Left lung (tissue), 10 donors: ENCODE measurements around the gene TRMT13. TPM values are rescaled to one million over a fixed set of nuclear protein-coding genes. Genes with fewer than 3 reads are reported as not detected.

Source experiments
- ATAC-seq: fragments of 200-7000 bp; cut with Tn5 transposase; one replicate; pipeline ENCODE4 v1.9.1; 2020; ENCODE audit warnings: moderate library complexity
- DNase-seq, 4 donors: peaks; one replicate each; pipeline ENCODE4 v3.0.0-alpha.2; 2013 to 2020
- H3K27ac ChIP-seq, 2 donors: fragments of 200-600 bp; sonication (generic) in 1 of 2; one replicate each; pipeline versions ENCODE4 v1.5.0 to v1.8.0; 2020 to 2021
- H3K27me3 ChIP-seq, 2 donors: fragments of 200-600 bp; sonication (generic) in 1 of 2; one replicate each; pipeline versions ENCODE4 v1.5.0 to v1.8.0; 2020 to 2021
- H3K36me3 ChIP-seq, 2 donors: fragments of 200-600 bp; sonication (generic) in 1 of 2; one replicate each; pipeline versions ENCODE4 v1.5.0 to v1.8.0; 2020 to 2021
- H3K4me1 ChIP-seq, 2 donors: fragments of 200-600 bp; one replicate each; pipeline ENCODE4 v1.8.0; 2021
- H3K4me3 ChIP-seq, 2 donors: fragments of 200-600 bp; sonication (generic) in 1 of 2; one replicate each; pipeline versions ENCODE4 v1.5.0 to v1.8.0; 2020 to 2021; ENCODE audit warnings: mild to moderate bottlenecking in 1 of 2
- H3K9me3 ChIP-seq, 2 donors: fragments of 200-600 bp; sonication (generic) in 1 of 2; one replicate each; pipeline versions ENCODE4 v1.5.0 to v1.8.0; 2020 to 2021
- intact Hi-C, 2 donors: fragments of 100-400 bp; cut with DNase I; formaldehyde crosslinking; loops; one replicate each; pipeline versions ENCODE4 v1.11.2 to v1.14.2; 2022
- polyA plus RNA-seq, 6 donors: library from polyadenylated mRNA; unstranded; fragments of 120-200 nt; gene quantifications; one replicate each; pipeline ENCODE4 v1.2.1, GENCODE V29; 2013; ENCODE audit not compliant: insufficient read length in 6 of 6
- total RNA-seq, 2 donors: library from RNA; stranded (reverse); fragmentation: NEBNext Ultra II Directional; extraction: Animal tissue kit (Norgen Biotek cat#: 25700); gene quantifications; one replicate each; pipeline ENCODE4 v1.2.1, GENCODE V29; 2021
- TF ChIP-seq, protein P1 (sequence below), 2 donors: fragments of 200-600 bp; sonication (generic) in 1 of 2; IDR thresholded peaks; one replicate each; pipeline versions ENCODE4 v1.5.0 to v1.8.0; 2021; ENCODE audit warnings: antibody characterized with exemption in 2 of 2
- donor health status: DM: no; HTN: yes; CAD: no.
- donor health status: DM: no; HTN: no; CAD: no.

Gene TRMT13
- total and polyA plus RNA-seq, 8 donors = 8.9 to 53.6 (median 49.0) TPM

DNA sequence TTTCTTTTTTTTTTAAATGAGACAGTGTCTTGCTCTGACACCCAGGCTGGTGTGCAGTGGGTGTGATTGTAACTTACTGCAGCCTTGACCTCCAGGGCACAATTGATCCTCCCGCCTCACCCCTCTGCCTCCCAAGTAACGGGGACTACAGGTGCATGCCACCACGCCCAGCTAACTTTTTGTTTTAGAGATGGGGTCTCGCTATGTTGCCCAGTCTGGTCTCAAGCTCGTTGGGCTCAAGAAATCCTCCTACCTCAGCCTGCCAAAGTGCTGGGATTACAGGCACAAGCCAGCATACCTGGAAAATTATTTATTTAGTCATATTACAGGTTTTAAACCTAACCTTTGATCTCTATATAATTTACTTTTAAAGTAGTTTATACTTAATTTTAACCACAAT is 31.7 kb downstream of the TRMT13 start:
- H3K9me3 ChIP-seq = no peaks in the 10 kb centered on the region
- intact Hi-C loops = no loop called here
- TF ChIP-seq, protein P1, sequence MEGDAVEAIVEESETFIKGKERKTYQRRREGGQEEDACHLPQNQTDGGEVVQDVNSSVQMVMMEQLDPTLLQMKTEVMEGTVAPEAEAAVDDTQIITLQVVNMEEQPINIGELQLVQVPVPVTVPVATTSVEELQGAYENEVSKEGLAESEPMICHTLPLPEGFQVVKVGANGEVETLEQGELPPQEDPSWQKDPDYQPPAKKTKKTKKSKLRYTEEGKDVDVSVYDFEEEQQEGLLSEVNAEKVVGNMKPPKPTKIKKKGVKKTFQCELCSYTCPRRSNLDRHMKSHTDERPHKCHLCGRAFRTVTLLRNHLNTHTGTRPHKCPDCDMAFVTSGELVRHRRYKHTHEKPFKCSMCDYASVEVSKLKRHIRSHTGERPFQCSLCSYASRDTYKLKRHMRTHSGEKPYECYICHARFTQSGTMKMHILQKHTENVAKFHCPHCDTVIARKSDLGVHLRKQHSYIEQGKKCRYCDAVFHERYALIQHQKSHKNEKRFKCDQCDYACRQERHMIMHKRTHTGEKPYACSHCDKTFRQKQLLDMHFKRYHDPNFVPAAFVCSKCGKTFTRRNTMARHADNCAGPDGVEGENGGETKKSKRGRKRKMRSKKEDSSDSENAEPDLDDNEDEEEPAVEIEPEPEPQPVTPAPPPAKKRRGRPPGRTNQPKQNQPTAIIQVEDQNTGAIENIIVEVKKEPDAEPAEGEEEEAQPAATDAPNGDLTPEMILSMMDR (IDR thresholded peaks at IDR 0.05) = no peak

DNA sequence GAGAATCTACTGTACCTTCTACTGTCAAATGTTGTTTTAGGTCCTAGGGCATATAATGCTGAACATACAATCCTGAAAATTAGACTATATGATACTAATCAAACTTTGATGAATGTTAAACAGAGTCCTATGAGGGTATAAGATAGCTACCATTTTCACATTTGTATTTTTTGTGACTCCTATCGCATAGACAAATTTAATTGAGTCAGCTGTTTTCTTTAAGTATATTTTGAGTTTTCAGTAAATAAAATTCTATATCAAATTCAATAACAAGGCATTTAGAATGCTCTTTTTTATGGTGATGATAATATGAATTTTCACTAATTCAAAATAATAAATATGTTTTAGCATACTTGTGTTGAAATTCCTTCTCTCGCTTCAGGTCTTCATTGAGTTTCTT is 35.1 kb downstream of the TRMT13 start:
- H3K27ac ChIP-seq = no peak overlapping the region
- no peak for DNase-seq
- no peak overlapping the region for H3K4me3 ChIP-seq
- no peaks in the 10 kb centered on the region for H3K36me3 ChIP-seq
- intact Hi-C loops = no loop called here
- ATAC-seq = no peak
- no peaks in the 10 kb centered on the region for H3K9me3 ChIP-seq
- H3K4me1 ChIP-seq = no peaks in the 10 kb centered on the region
- H3K27me3 ChIP-seq = no peaks in the 10 kb centered on the region
- TF ChIP-seq, protein P1 (IDR thresholded peaks at IDR 0.05) = no peak

More for the DNA sequence above, 31.7 kb downstream of the TRMT13 start:
- DNase-seq (no peak), ATAC-seq (no peak)
- H3K36me3 ChIP-seq = no peaks in the 10 kb centered on the region
- no peaks in the 10 kb centered on the region for H3K27me3 ChIP-seq
- H3K4me1 ChIP-seq = no peaks in the 10 kb centered on the region
- H3K4me3 ChIP-seq = no peak overlapping the region
- no peak overlapping the region for H3K27ac ChIP-seq

DNA sequence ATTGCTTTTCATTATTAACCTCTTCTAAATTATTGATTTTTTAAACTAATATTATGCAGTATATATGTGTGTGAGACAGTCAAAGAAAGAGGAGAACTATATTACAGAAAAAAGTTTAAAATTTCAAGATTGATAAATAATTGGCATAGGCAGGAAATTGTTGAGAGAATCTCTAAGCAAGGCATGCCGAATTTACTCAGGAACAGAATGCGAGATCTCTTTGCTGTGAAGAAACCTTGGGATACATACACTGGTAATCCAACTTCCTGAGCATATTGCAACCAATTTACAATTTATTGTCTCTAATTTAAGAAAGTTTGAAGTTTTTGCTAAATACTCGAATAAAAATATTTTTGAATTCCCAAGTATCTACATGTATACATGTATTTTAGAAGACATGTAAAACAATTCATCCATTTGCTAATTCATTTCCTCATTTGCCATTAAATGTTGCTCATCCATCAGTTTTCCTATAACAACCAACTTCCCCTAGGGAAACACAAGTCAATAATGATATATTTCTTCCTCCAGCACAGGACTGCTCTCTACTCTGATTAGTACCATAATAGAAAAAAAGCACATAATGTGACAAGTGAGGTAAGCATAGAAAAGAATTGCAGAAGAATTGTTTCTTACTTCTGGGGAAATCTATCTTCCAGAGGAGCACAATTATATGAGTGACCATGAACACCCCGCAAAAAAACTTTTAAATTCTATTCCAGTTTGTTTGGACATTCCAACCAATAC is 44.5 kb downstream of the TRMT13 start:
- TF ChIP-seq, protein P1 (IDR thresholded peaks at IDR 0.05) = no peak
- H3K36me3 ChIP-seq = no peaks in the 10 kb centered on the region
- no peak for DNase-seq
- H3K27me3 ChIP-seq = no peaks in the 10 kb centered on the region
- H3K27ac ChIP-seq = no peak overlapping the region
- H3K9me3 ChIP-seq = no peaks in the 10 kb centered on the region
- no peak for ATAC-seq
- H3K4me1 ChIP-seq = no peaks in the 10 kb centered on the region
- H3K4me3 ChIP-seq = no peak overlapping the region
- intact Hi-C loops = no loop called here

DNA sequence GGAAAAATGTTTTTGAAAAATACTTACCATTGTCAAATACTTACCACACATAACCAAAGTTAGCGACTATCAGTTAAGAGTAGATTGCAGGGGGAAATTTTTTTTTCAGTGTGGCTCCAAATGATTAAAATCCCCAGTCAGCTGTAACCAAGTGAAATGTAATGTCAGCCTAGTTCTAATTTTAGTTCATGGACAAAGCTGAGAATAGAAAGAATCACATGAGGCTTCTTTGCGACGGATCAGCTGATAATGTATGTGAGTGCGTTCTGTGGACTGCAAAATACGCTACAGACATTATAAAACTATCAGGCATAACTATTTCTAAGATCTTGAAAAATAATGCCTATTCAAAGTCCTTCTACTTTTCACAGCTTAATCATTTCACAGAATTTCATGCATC is 45.1 kb downstream of the TRMT13 start, which contains the start of gene LRRC39:
TSS of gene LRRC39 (minus strand) at position 166 of the 400 bp plus-strand sequence. CDS start 9,740 bp downstream, outside the sequence.
- ATAC-seq (no peak), DNase-seq (no peak)
- intact Hi-C loops = no loop called here
- Histone ChIP-seq H3K27ac (no peak within 1 kb of the TSS), H3K4me1 (no peaks in the 10 kb centered on the region), H3K27me3 (no peaks in the 10 kb centered on the region), H3K9me3 (no peaks in the 10 kb centered on the region), H3K36me3 (no peaks in the 10 kb centered on the region), H3K4me3 (no peak within 1 kb of the TSS)
- TF ChIP-seq, protein P1 (IDR thresholded peaks at IDR 0.05) = no peak

DNA sequence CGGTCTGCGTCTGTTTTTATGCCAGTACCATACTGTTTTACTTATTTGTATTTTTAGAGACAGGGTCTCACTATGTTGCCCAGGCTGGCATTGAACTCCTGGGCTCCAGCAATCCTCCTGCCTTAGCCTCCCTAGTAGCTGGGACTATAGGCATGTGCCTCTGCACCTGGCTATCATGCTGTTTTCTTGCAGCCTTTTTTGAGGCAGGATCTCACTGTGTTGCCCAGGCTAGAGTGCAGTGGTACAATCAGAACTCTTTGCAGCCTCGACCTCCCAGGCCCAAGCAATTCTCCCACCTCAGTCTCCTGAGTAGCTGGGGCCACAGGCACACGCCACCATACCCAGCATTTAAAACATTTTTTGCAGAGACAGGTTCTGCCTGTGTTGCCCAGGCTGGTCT is 50.4 kb downstream of the TRMT13 start:
- Histone ChIP-seq H3K9me3 (no peaks in the 10 kb centered on the region), H3K27me3 (no peaks in the 10 kb centered on the region), H3K36me3 (no peaks in the 10 kb centered on the region), H3K27ac (no peak overlapping the region), H3K4me3 (no peak overlapping the region), H3K4me1 (peaks cover 8% of the 10 kb centered on the region in 2 donors)
- no peak for ATAC-seq
- intact Hi-C loops = no loop called here
- TF ChIP-seq, protein P1 (IDR thresholded peaks at IDR 0.05) = no peak
- no peak for DNase-seq
